Muscle of leg (tissue), 11 donors: Measurements from ENCODE around the gene FGGY. TPM values are rescaled to one million over a fixed set of nuclear protein-coding genes. Genes with fewer than 3 reads are reported as not detected.
"Not testable (repeated sequence)": the region's sequence is repeated elsewhere in the genome, so short reads cannot be mapped to it uniquely, and the experiment has no call there.

Experiments used
- DNase-seq: peaks from one replicate; pipeline ENCODE4 v3.0.0; 2013
- H3K27ac ChIP-seq: one replicate; pipeline ENCODE4 v1.5.1; 2013; ENCODE audit warnings: mild to moderate bottlenecking, low read length, control low read depth
- H3K27me3 ChIP-seq: one replicate; pipeline ENCODE4 v1.6.1; 2013; ENCODE audit warnings: low read length; ENCODE audit not compliant: control insufficient read depth, insufficient read depth
- H3K36me3 ChIP-seq: one replicate; pipeline ENCODE4 v1.6.1; 2013; ENCODE audit warnings: low read length; ENCODE audit not compliant: control insufficient read depth, insufficient read depth
- H3K4me1 ChIP-seq: one replicate; pipeline ENCODE4 v1.6.1; 2013; ENCODE audit warnings: low read length; ENCODE audit not compliant: control insufficient read depth, insufficient read depth
- H3K4me3 ChIP-seq: one replicate; pipeline ENCODE4 v1.5.1; 2013; ENCODE audit warnings: low read length, control low read depth
- H3K9me3 ChIP-seq: replicated peaks from 2 replicates; pipeline ENCODE4 v1.6.1; 2013; ENCODE audit warnings: low read depth, low read length; ENCODE audit not compliant: control insufficient read depth
- WGBS: methylation state at CpG from one replicate; pipeline ENCODE4 v1.1.5; 2013; ENCODE audit warnings: missing lambda C conversion rate; ENCODE audit not compliant: insufficient coverage; 5-methylcytosine and 5-hydroxymethylcytosine counted together
- polyA plus RNA-seq, 8 donors: library from polyadenylated mRNA; unstranded; fragments of 120-200 nt; gene quantifications; one replicate each; pipeline versions ENCODE4 v1.2.1 to v1.2.3, GENCODE V29; 2013; ENCODE audit warnings: inconsistent platforms in 1 of 8, low replicate concordance in 1 of 8; ENCODE audit not compliant: insufficient read length in 8 of 8, insufficient read depth in 1 of 8
- total RNA-seq: library from RNA; stranded (reverse); fragments of 120-200 nt; gene quantifications from one replicate; pipeline ENCODE4 v1.2.4, GENCODE V29; 2013

Gene FGGY
- total and polyA plus RNA-seq, 9 donors: 8.0 to 23.7 (median 12.7) TPM

DNA sequence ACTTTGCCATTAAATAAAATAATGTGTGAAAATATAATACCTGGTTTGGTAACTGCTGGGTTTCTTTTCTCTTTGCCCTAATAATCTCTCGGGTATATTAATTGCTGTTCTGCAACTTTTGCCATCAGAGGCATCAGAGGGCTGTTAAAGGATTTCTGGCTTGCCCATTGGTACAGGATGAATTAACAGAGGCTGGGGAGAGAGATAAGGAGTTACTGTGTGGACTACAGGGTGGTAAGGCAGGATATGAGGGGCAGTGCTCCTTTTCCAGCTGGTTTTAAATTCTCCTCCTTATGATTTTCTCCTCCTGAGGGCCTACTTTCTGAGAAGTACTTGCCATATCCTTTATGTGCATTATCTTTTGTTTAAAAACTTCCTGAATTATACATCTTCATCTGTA, 48.3 kb downstream of the FGGY start:
- H3K4me1 ChIP-seq: no peaks in the 10 kb centered on the region
- no CpG with 5 or more reads among the region's 1 CpG for WGBS
- no peaks in the 10 kb centered on the region for H3K27me3 ChIP-seq
- H3K36me3 ChIP-seq: no peaks in the 10 kb centered on the region
- no peak for DNase-seq
- no peak overlapping the region for H3K4me3 ChIP-seq
- H3K27ac ChIP-seq: no peak overlapping the region
- no peaks in the 10 kb centered on the region for H3K9me3 ChIP-seq

DNA sequence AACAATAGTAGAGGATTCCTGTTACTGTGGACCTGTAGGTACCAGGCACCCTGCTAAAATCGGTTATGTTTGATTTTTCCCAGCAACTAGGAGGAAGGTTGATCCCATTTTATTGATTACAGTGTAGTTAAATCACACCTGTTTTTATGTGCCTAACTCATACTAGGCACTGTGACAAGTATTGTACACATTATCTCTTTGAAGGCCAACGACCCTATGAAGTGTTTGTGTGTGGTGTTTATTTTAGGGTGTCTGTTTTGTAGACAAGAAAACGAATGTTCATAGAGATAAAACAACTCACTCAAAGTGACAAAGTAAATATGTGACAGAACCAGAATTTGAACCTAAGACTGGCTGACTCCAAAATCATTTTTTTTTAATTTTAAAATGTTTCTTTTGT, 49.5 kb downstream of the FGGY start:
- H3K36me3 ChIP-seq: no peaks in the 10 kb centered on the region
- no peak overlapping the region for H3K27ac ChIP-seq
- no peaks in the 10 kb centered on the region for H3K27me3 ChIP-seq
- H3K4me3 ChIP-seq: no peak overlapping the region
- no peak for DNase-seq
- H3K9me3 ChIP-seq: no peaks in the 10 kb centered on the region
- WGBS: no CpG with 5 or more reads among the region's 3 CpGs
- H3K4me1 ChIP-seq: no peaks in the 10 kb centered on the region

DNA sequence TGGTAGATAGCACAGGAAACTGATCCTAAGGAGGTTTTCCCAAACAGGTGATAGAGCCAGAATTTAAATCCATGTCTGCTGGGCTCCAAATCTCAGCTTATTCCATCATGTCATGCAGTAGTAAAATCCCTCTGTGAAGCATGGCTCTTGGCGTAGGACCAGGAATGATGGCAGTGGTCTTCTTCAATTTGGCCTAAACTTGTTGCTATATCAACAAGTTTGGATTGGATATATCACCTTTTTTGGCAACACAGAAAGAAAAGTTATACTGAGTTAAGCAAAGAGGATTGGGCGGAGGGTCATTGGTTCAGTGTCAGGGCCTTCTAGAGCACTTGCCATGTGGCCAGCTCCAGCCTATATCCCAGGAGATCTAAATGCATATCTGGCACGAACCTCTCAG, 52.2 kb downstream of the FGGY start:
- Histone ChIP-seq H3K9me3 (no peaks in the 10 kb centered on the region), H3K27me3 (no peaks in the 10 kb centered on the region), H3K27ac (no peak overlapping the region), H3K4me3 (no peak overlapping the region), H3K4me1 (no peaks in the 10 kb centered on the region), H3K36me3 (no peaks in the 10 kb centered on the region)
- no peak for DNase-seq
- no CpG with 5 or more reads among the region's 3 CpGs for WGBS

DNA sequence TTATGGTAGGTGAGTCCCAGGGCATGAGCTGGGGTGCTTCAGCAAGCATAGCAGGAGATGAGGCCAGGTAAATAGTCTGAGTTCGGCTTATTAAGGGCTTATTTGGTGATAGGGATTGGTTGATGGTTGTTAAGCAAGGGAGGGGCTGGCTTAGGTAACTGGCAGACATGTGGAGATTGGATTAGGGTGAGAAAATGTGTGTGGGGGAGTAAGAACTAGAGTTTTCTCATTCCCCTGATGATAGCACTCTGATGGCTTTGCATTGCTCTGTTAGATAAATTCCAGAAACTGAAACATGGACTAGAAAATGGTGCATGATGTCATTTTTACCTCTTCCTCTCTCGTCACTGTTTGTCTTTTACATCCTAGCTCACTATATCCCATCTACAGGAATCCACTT, 53.6 kb downstream of the FGGY start:
- 83% methylated on average over 1 of the region's 2 CpGs for WGBS
- no peaks in the 10 kb centered on the region for H3K36me3 ChIP-seq

DNA sequence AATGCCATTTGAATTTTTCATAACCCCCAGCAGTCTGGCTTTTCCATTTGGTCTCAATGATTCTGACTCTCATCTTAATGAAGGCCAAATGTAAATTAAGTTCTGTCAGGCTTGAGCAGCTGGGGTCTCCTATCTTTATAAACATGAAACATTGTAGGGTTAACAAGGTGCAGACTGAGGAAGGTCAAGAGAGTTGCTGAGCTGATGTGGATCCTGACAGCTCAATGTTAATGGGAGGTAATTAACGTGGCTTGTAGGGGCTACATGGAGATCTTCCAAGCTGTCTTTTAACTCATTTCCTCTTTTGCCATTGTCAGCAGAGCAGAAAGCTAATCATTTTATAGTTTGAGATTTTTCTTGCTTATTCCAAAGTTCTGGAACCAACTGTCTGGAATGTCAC, 55.2 kb downstream of the FGGY start:
- Histone ChIP-seq H3K36me3 (no peaks in the 10 kb centered on the region), H3K9me3 (no peaks in the 10 kb centered on the region), H3K4me1 (peaks cover 4% of the 10 kb centered on the region), H3K27me3 (no peaks in the 10 kb centered on the region), H3K27ac (no peak overlapping the region), H3K4me3 (no peak overlapping the region)
- no CpG with 5 or more reads among the region's 1 CpG for WGBS
- DNase-seq: no peak

More for the DNA sequence above, 53.6 kb downstream of the FGGY start:
- Histone ChIP-seq H3K27ac (no peak overlapping the region), H3K27me3 (no peaks in the 10 kb centered on the region), H3K9me3 (no peaks in the 10 kb centered on the region), H3K4me3 (no peak overlapping the region), H3K4me1 (peaks cover 4% of the 10 kb centered on the region)
- no peak for DNase-seq

DNA sequence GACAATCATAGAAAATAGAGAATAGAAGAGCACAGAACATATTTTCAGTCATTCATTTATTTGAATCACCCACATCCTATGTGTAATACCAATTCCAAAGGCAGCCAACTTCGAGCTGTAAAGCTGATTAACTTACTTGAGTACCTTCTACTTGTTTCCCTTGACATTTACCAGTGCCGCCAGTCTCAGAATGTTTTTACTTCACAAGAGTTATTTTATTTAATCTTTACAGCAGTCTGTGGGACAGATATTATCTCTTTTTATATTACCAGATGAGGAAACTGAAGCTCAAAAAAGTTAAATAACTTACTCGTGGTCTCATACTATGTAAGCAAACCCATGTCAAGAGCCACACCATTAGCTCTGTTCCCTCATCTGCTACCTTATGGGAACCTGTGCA, 56.6 kb downstream of the FGGY start:
- no peaks in the 10 kb centered on the region for H3K36me3 ChIP-seq
- H3K27ac ChIP-seq: no peak overlapping the region
- H3K27me3 ChIP-seq: no peaks in the 10 kb centered on the region
- no peaks in the 10 kb centered on the region for H3K9me3 ChIP-seq
- no peak for DNase-seq
- peaks cover 4% of the 10 kb centered on the region for H3K4me1 ChIP-seq
- no peak overlapping the region for H3K4me3 ChIP-seq
- WGBS: 100% methylated on average over 1 of the region's 3 CpGs

DNA sequence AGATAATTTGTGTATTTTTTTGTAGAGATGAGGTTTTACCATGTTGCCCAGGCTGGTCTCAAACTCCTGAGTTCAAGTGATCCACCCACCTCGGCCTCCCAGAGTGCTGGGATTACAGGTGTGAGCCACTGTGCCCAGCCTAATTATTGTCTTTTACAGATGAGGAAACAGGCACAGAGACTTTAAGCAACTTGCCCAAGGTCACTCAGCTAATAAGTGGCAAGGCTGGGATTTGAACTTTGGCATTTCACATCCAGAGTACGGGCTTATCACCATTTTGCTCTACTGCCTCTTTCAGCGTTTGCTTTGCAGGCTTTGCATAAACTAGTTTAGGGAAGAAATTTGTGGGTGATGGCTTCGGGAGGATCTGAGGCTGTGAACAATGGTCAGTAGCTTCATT, 57.3 kb downstream of the FGGY start:
- DNase-seq, H3K27ac ChIP-seq: not testable (repeated sequence)

DNA sequence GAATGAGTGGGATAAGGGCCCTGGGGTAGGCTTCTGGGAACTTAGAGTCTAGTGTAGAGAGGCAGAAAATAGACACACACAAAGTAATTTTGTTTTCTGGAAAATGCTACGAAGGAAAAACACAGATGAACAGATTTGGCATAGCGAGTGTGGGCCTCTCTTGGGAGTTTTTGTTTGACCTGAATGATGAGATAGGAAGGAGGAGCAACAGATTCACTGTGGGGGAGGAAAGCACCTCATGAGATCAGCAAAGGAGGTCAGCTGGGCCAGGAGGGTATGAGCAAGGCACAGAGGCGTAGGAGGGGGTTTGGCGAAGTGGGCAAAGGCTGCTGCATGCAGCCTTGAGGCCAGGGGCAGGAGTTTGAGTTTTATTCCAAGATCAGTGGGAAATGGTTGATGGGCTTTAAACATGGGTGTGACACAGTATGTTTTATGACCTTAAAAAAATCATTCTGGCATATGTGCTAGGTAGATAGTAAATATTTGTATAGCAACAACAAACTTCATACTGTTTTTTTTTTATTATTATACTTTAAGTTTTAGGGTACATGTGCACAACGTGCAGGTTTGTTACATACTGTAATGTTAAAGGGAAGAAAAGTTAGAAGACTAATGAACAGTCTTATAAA, 57.9 kb downstream of the FGGY start:
- H3K4me1 ChIP-seq: peaks cover 4% of the 10 kb centered on the region
- 58% methylated on average over 4 of the region's 5 CpGs for WGBS
- no peaks in the 10 kb centered on the region for H3K27me3 ChIP-seq
- H3K36me3 ChIP-seq: no peaks in the 10 kb centered on the region
- peak; percentile 77 for DNase-seq
- H3K27ac ChIP-seq: no peak overlapping the region
- H3K4me3 ChIP-seq: no peak overlapping the region
- no peaks in the 10 kb centered on the region for H3K9me3 ChIP-seq

More for the DNA sequence above, 57.3 kb downstream of the FGGY start:
- not testable (repeated sequence) for H3K9me3 ChIP-seq, H3K4me3 ChIP-seq, H3K36me3 ChIP-seq, H3K27me3 ChIP-seq, H3K4me1 ChIP-seq
- 80% methylated on average over 4 of the region's 4 CpGs for WGBS

DNA sequence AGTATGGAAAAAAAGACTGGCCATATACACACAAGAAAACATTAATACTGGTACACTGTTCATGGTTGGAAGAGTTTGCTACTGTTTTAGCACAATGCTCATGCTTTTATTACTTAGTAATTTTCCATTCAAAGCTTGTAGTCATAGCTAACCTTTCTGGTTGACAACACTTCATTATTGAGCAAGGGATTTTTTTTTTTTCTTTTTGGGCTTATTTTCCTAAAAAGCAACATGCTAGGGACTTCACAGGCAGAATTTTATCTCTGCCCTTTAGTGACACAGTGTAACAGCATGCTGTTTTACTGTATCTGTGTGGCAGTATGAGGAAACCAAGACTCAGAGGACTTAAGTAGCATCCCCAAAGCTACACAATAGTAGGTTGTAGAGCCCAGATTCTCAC, 58.5 kb downstream of the FGGY start:
- H3K4me3 ChIP-seq: no peak overlapping the region
- no peaks in the 10 kb centered on the region for H3K27me3 ChIP-seq
- H3K36me3 ChIP-seq: no peaks in the 10 kb centered on the region
- H3K27ac ChIP-seq: peak overlapping the region; percentile 5
- no peaks in the 10 kb centered on the region for H3K9me3 ChIP-seq
- peaks cover 7% of the 10 kb centered on the region for H3K4me1 ChIP-seq
- DNase-seq: peak; percentile 61

DNA sequence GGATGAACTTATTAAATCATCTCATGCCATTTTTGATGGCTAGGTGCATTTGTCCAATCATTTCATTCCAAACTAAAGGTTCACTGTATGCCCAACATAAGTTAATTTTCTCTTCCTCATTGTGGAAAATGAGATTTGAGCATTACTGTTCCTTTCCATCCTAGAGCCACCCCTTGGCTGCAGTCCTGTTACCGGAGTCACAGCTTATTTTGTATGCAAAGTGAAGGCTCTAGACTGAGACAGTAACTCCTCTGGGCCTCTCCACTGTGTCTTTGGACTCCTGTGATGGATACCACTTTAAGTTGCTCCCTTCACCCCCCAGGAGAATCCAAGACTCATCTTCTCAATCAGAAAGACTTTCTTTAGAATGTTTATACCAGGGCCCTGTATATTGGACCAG, 59.7 kb downstream of the FGGY start:
- Histone ChIP-seq H3K9me3 (no peaks in the 10 kb centered on the region), H3K36me3 (no peaks in the 10 kb centered on the region), H3K4me1 (peaks cover 7% of the 10 kb centered on the region), H3K27me3 (no peaks in the 10 kb centered on the region), H3K4me3 (no peak overlapping the region), H3K27ac (no peak overlapping the region)
- peak; percentile 65 for DNase-seq
- WGBS: no CpG with 5 or more reads among the region's 1 CpG
